Kidney (tissue), 14 donors: ENCODE data around the gene TAGLN2. TPM values are rescaled to one million over a fixed set of nuclear protein-coding genes. Genes with fewer than 3 reads are reported as not detected.

Experiments used
- DNase-seq, 5 donors: peaks; one replicate each; pipeline ENCODE4 v3.0.0-alpha.2; 2013 to 2020
- FAIRE-seq: peaks from 2 replicates; lab custom pipeline; 2012; peaks lifted over from hg19 to GRCh38; lab: Jason Lieb, UNC
- H3K27ac ChIP-seq, 2 donors: one replicate each; pipeline ENCODE4 v1.7.0; 2013; ENCODE audit warnings: low read depth in 2 of 2, low read length in 2 of 2, inconsistent platforms in 1 of 2
- H3K27me3 ChIP-seq: one replicate; pipeline ENCODE4 v1.7.1; 2013; ENCODE audit warnings: low read length, inconsistent platforms; ENCODE audit not compliant: control insufficient read depth, insufficient read depth
- H3K36me3 ChIP-seq, 3 donors: one replicate each; pipeline versions ENCODE4 v1.7.0 to v1.7.1; 2013; ENCODE audit warnings: low read length in 3 of 3, control low read depth in 1 of 3, inconsistent platforms in 1 of 3; ENCODE audit not compliant: insufficient read depth in 3 of 3, control insufficient read depth in 2 of 3
- H3K4me1 ChIP-seq, 3 donors: one replicate each; pipeline versions ENCODE4 v1.7.0 to v1.7.1; 2013; ENCODE audit warnings: low read length in 3 of 3, inconsistent platforms in 1 of 3, low read depth in 1 of 3; ENCODE audit not compliant: control insufficient read depth in 2 of 3, insufficient read depth in 2 of 3
- H3K4me3 ChIP-seq, 3 donors: one replicate each; pipeline versions ENCODE4 v1.7.0 to v1.8.1; 2013; ENCODE audit warnings: low read length in 3 of 3, control low read depth in 1 of 3, inconsistent platforms in 1 of 3
- H3K9ac ChIP-seq, 3 donors: one replicate each; pipeline versions ENCODE4 v1.7.0 to v1.7.1; 2013; ENCODE audit warnings: low read length in 3 of 3, control low read depth in 1 of 3, inconsistent platforms in 1 of 3
- H3K9me3 ChIP-seq, 3 donors: one replicate each; pipeline versions ENCODE4 v1.7.0 to v1.7.1; 2013; ENCODE audit warnings: low read length in 3 of 3, control low read depth in 1 of 3, inconsistent platforms in 1 of 3; ENCODE audit not compliant: control insufficient read depth in 2 of 3, insufficient read depth in 1 of 3
- intact Hi-C: fragments of 100-400 bp; cut with DNase I; formaldehyde crosslinking; loops from one replicate; pipeline ENCODE4 v1.11.1; 2022
- polyA plus RNA-seq: library from polyadenylated mRNA; stranded (reverse); fragments of 350-450 nt; fragmentation: Illumina TruSeq; extraction: RNeasy Lipid Tissue Mini Kit (QIAGEN cat#74804); gene quantifications from one replicate; pipeline ENCODE4 v1.2.3, GENCODE V29; 2014; ENCODE audit warnings: low read depth, low replicate concordance; ENCODE audit not compliant: insufficient read depth
- total RNA-seq: library from RNA; stranded (reverse); fragmentation: NEBNext Ultra II Directional; extraction: Animal tissue kit (Norgen Biotek cat#: 25700); gene quantifications from one replicate; pipeline ENCODE4 v1.2.1, GENCODE V29; 2021
- TF ChIP-seq, protein P1 (sequence below): IDR thresholded peaks from 3 replicates; pipeline ENCODE4 v1.5.1; 2012; ENCODE audit warnings: mild to moderate bottlenecking, moderate library complexity, borderline replicate concordance; ENCODE audit not compliant: insufficient read depth; ENCODE audit errors: extremely low read depth
- donor health status: control.
- donor health status: control.
- donor health status: control.
- donor health status: control.
- donor health status: control.
- donor health status: DM: yes; HTN: yes; CAD: no.
- donor health status: Normal renal cell carcinoma (clear cell type).

TAGLN2 gene
- total and polyA plus RNA-seq, 2 donors from 2014 or later = 223 to 358 TPM

DNA sequence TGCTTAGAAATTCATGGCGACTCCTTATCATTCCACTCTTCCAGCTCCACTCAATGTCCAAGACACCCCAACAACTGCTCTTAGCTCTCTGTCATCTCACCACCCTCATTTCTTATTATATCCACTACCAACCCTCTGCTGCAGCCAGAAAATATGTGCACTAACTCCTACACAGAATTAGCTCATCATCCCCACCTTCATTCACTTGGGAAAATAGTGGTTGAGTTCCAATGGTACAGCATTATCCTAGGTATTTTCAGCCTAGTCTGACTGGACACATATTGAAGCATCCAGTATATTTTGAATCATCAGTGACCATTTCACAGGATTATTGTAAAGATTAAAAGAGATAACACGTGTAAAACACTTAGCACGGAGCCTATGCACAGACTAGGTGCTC, 46.2 kb downstream of the TAGLN2 start:
- intact Hi-C loops = no loop called here
- no peak for FAIRE-seq
- H3K27me3 ChIP-seq = no peaks in the 10 kb centered on the region
- H3K9me3 ChIP-seq = no peaks in the 10 kb centered on the region
- H3K4me1 ChIP-seq = no peaks in the 10 kb centered on the region
- no peak for DNase-seq
- no peak overlapping the region for H3K9ac ChIP-seq
- H3K36me3 ChIP-seq = no peaks in the 10 kb centered on the region
- no peak overlapping the region for H3K4me3 ChIP-seq
- H3K27ac ChIP-seq = no peak overlapping the region
- TF ChIP-seq, protein P1, sequence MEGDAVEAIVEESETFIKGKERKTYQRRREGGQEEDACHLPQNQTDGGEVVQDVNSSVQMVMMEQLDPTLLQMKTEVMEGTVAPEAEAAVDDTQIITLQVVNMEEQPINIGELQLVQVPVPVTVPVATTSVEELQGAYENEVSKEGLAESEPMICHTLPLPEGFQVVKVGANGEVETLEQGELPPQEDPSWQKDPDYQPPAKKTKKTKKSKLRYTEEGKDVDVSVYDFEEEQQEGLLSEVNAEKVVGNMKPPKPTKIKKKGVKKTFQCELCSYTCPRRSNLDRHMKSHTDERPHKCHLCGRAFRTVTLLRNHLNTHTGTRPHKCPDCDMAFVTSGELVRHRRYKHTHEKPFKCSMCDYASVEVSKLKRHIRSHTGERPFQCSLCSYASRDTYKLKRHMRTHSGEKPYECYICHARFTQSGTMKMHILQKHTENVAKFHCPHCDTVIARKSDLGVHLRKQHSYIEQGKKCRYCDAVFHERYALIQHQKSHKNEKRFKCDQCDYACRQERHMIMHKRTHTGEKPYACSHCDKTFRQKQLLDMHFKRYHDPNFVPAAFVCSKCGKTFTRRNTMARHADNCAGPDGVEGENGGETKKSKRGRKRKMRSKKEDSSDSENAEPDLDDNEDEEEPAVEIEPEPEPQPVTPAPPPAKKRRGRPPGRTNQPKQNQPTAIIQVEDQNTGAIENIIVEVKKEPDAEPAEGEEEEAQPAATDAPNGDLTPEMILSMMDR = no peak

DNA sequence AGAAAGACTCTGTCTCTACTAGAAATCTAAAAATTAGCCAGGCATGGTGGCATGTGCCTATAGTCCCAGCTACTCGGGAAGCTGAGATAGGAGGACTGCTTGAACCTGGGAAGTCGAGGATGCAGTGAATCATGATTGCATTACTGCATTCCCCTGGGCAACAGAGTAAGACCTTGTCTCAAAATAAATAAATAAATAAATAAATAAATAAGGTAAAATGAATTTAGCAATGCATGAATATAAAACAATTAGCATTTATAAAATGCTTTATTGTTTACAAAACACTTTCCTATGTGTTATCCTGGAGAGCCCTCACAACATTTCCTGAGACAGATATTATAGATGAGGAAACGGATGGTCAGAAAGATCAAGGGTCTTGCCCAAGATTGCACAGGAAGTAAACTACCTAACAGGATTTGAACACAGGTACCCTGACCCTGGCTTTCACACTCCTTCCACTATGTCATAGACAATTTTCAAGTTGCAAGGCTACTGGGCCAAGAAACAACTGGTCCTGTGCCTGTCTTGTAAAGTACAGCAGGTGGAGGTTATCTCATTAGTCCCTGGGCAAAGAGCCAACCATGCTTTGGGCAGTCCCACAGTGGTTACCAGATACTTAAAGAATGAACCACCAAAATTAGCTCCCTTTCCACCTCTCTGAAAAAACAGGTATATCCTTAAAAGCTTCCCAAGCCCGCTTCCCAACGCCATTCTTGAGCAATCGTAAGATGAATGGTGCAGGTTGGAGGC, 47.4 kb downstream of the TAGLN2 start:
- no peak overlapping the region for H3K27ac ChIP-seq
- FAIRE-seq (no peak), DNase-seq (no peak)
- H3K27me3 ChIP-seq = no peaks in the 10 kb centered on the region
- TF ChIP-seq, protein P1 = no peak
- intact Hi-C loops = no loop called here
- no peaks in the 10 kb centered on the region for H3K4me1 ChIP-seq
- no peak overlapping the region for H3K9ac ChIP-seq
- no peaks in the 10 kb centered on the region for H3K9me3 ChIP-seq
- no peak overlapping the region for H3K4me3 ChIP-seq
- no peaks in the 10 kb centered on the region for H3K36me3 ChIP-seq

DNA sequence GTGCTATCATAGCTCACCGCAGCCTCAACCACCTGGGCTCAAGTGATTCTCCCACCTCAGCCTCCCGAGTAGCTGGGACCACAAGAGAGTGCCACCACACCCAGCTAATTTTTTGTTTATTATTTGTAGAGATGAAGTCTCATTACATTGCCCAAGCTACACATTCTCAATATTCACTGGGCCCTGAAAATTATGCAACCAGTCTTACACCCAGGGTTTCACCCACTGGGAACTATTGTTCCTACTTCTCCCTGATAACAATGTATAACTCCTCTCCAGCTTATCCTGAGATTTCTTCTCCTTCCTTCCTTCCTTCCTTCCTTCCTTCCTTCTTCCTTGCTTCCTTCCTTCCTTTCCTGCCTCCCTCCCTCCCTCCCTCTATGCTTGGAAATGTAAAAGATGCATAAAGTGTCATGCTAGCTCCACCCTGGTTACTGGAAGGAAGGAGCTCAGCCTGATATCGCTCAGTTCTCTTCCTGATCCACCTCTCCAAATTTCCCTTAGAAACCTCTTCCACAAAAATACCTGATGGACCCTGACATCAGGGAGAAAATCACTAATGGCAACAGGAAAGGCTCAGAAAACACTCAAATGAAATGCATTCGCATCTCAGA, 51.7 kb downstream of the TAGLN2 start:
- no peak overlapping the region for H3K4me3 ChIP-seq
- H3K27ac ChIP-seq = no peak overlapping the region
- no peaks in the 10 kb centered on the region for H3K9me3 ChIP-seq
- FAIRE-seq = no peak
- no peaks in the 10 kb centered on the region for H3K27me3 ChIP-seq
- H3K4me1 ChIP-seq = peaks cover 0 to under 1% (median 0%) of the 10 kb centered on the region in 3 donors
- H3K9ac ChIP-seq = no peak overlapping the region
- DNase-seq = no peak
- intact Hi-C loops = no loop called here
- H3K36me3 ChIP-seq = no peaks in the 10 kb centered on the region
- TF ChIP-seq, protein P1 = no peak
